HepG2 (cell line): Measurements from ENCODE around the gene LEMD1. TPM values are rescaled to one million over a fixed set of nuclear protein-coding genes. Genes with fewer than 3 reads are reported as not detected.

ENCODE experiments used
- ATAC-seq: fragments of 200-7000 bp; cut with Tn5 transposase; 3 replicates; pipeline ENCODE4 v1.9.1; 2020; ENCODE audit warnings: mild to moderate bottlenecking, moderate library complexity
- BruUV-seq: library from RNA; stranded (reverse); fragments of 400-500 nt; replicated peaks from 2 replicates; lab custom pipeline; 2021; lab: Mats Ljungman, UMichigan
- CTCF ChIA-PET: fragments of 300-600 bp; formaldehyde crosslinking; extraction: SDS; loops from one replicate; lab custom pipeline; 2021; ENCODE audit warnings: low total read pairs, inconsistent platforms, low intra/inter-chr PET ratio; lab: Yijun Ruan, JAX
- POLR2A ChIA-PET: fragments of 350-600 bp; sonication (Branson Sonifier 250); formaldehyde crosslinking; loops from one replicate; lab custom pipeline; 2020; ENCODE audit warnings: antibody characterized with exemption, inconsistent platforms; lab: Yijun Ruan, JAX
- DNase-seq: peaks from one replicate; pipeline ENCODE4 v3.0.0-alpha.2; 2015; ENCODE audit warnings: low spot score
- FAIRE-seq: peaks from 3 replicates; lab custom pipeline; 2011; peaks lifted over from hg19 to GRCh38; lab: Jason Lieb, UNC
- H2AFZ ChIP-seq: one replicate; pipeline ENCODE4 v1.6.1; 2011; ENCODE audit warnings: low read length, inconsistent platforms
- H3K27ac ChIP-seq: fragments of 300-600 bp; 3 replicates; pipeline ENCODE4 v1.8.0; 2011; ENCODE audit warnings: mixed run types, mild to moderate bottlenecking, mixed read lengths, low read length, inconsistent platforms; ENCODE audit not compliant: insufficient read depth; ENCODE audit errors: extremely low read length
- H3K27me3 ChIP-seq, 2 experiments: fragments of 200-600 bp in 1 of 2; 2 replicates in 1 of 2; 3 replicates in 1 of 2; pipeline versions ENCODE4 v1.6.0 to v1.8.0; 2011; ENCODE audit warnings: low read length in 2 of 2, mild to moderate bottlenecking in 2 of 2, moderate library complexity in 2 of 2, inconsistent platforms in 1 of 2; ENCODE audit not compliant: insufficient read depth in 2 of 2, control insufficient read depth in 1 of 2
- H3K36me3 ChIP-seq, 2 experiments: fragments of 200-600 bp in 1 of 2; replicated peaks in 1 of 2; 2 replicates in 1 of 2; 3 replicates in 1 of 2; pipeline versions ENCODE4 v1.5.1 to v1.8.0; 2011; ENCODE audit warnings: low read length in 2 of 2, inconsistent platforms in 1 of 2; ENCODE audit not compliant: insufficient read depth in 2 of 2, control insufficient read depth in 1 of 2
- H3K4me1 ChIP-seq: 2 replicates; pipeline ENCODE4 v1.5.1; 2012; ENCODE audit warnings: low read length, inconsistent platforms; ENCODE audit not compliant: insufficient read depth
- H3K4me2 ChIP-seq: 2 replicates; pipeline ENCODE4 v1.6.0; 2011; ENCODE audit warnings: low read depth, low read length, inconsistent platforms
- H3K4me3 ChIP-seq, 3 experiments: fragments of 200-600 bp in 1 of 3; sonication (generic), shearing (Covaris generic) in 1 of 3; replicated peaks in 1 of 3; 2 replicates each; pipeline ENCODE4 v1.5.1; 2011 to 2016; ENCODE audit warnings: low read length in 3 of 3, inconsistent platforms in 2 of 3, low read depth in 2 of 3, mild to moderate bottlenecking in 2 of 3, control low read depth in 1 of 3, mixed read lengths in 1 of 3; ENCODE audit not compliant: insufficient read depth in 1 of 3
- H3K79me2 ChIP-seq: one replicate; pipeline ENCODE4 v1.6.1; 2011; ENCODE audit warnings: low read length, inconsistent platforms; ENCODE audit not compliant: insufficient read depth
- H3K9ac ChIP-seq: 2 replicates; pipeline ENCODE4 v1.6.0; 2011; ENCODE audit warnings: mild to moderate bottlenecking, low read depth, low read length, inconsistent platforms; ENCODE audit not compliant: insufficient read depth
- H3K9me3 ChIP-seq: 2 replicates; pipeline ENCODE4 v1.5.1; 2012; ENCODE audit warnings: mild to moderate bottlenecking, low read length
- H4K20me1 ChIP-seq: 2 replicates; pipeline ENCODE4 v1.6.0; 2011; ENCODE audit warnings: inconsistent platforms, mild to moderate bottlenecking, low read length, moderate library complexity; ENCODE audit not compliant: insufficient read depth
- IRX3 ChIP-seq: sonication (generic); formaldehyde crosslinking; IDR thresholded peaks from 2 replicates; pipeline ENCODE4 v1.8.1; 2023; ENCODE audit warnings: mild to moderate bottlenecking, low read depth, missing genetic modification reagents, borderline replicate concordance
- MEF2D ChIP-seq: sonication (generic); formaldehyde crosslinking; IDR thresholded peaks from 2 replicates; pipeline ENCODE4 v1.5.1; 2020; ENCODE audit warnings: mild to moderate bottlenecking, missing genetic modification reagents
- POLR2AphosphoS2 ChIP-seq: IDR thresholded peaks from 2 replicates; pipeline ENCODE4 v1.6.1; 2011; ENCODE audit warnings: low read depth, low read length, improper control_type of control experiment
- STAG1 ChIP-seq: sonication (generic); formaldehyde crosslinking; IDR thresholded peaks from 2 replicates; pipeline ENCODE4 v1.4.0; 2020; ENCODE audit warnings: missing genetic modification reagents
- ZNF143 ChIP-seq: sonication (generic); formaldehyde crosslinking; IDR thresholded peaks from 2 replicates; pipeline ENCODE4 v1.4.0; 2020; ENCODE audit warnings: missing genetic modification reagents
- WGBS: methylation state at CpG from one replicate; pipeline ENCODE4 v1.1.6; 2017; ENCODE audit warnings: low lambda C conversion rate; 5-methylcytosine and 5-hydroxymethylcytosine counted together
- in situ Hi-C: cut with HindIII; loops from 2 replicates; pipeline ENCODE4 v1.10.0; 2017; ENCODE audit warnings: low pct_unique_long_range_greater_than_20kb; ENCODE audit not compliant: extremely low pct_ligation_motif_present
- intact Hi-C: fragments of 100-400 bp; cut with micrococcal nuclease; formaldehyde crosslinking; loops from one replicate; pipeline ENCODE4 v1.10.0; 2022; ENCODE audit not compliant: unreplicated experiment
- polyA plus RNA-seq, 8 experiments: library from polyadenylated mRNA; depleted of rRNA in 3 of 8; stranded (reverse) in 7 of 8; unstranded in 1 of 8; fragments of >200 nt; fragmentation: Illumina TruSeq in 4 of 8; extraction: Trizol in 4 of 8; gene quantifications; 2 replicates each; pipeline versions ENCODE4 v1.2.1 to v1.2.3, GENCODE V29; 2011 to 2016; ENCODE audit warnings: low read depth in 4 of 8, missing spikeins in 1 of 8, mixed read lengths in 1 of 8; ENCODE audit not compliant: insufficient read depth in 1 of 8
- total RNA-seq, 5 experiments: library from RNA; depleted of rRNA; stranded (reverse); fragments of >200 nt; fragmentation: Illumina TruSeq; extraction: Trizol; gene quantifications; 2 replicates each; pipeline ENCODE4 v1.2.3, GENCODE V29; 2016; ENCODE audit warnings: low read depth in 1 of 5
- TF ChIP-seq, protein P1 (sequence below): sonication (generic); formaldehyde crosslinking; IDR thresholded peaks from 2 replicates; pipeline ENCODE4 v1.4.0; 2020; ENCODE audit warnings: missing genetic modification reagents
- TF ChIP-seq, protein P2 (sequence below): sonication (generic); formaldehyde crosslinking; IDR thresholded peaks from 2 replicates; pipeline ENCODE4 v1.4.0; 2020; ENCODE audit warnings: missing genetic modification reagents, borderline replicate concordance

Gene LEMD1
- total and polyA plus RNA-seq, 2 of the 13 experiments (the other 11 are each of a cell fraction or from before 2014, with no cell fraction given), result 1.4 to 2.3 TPM

DNA sequence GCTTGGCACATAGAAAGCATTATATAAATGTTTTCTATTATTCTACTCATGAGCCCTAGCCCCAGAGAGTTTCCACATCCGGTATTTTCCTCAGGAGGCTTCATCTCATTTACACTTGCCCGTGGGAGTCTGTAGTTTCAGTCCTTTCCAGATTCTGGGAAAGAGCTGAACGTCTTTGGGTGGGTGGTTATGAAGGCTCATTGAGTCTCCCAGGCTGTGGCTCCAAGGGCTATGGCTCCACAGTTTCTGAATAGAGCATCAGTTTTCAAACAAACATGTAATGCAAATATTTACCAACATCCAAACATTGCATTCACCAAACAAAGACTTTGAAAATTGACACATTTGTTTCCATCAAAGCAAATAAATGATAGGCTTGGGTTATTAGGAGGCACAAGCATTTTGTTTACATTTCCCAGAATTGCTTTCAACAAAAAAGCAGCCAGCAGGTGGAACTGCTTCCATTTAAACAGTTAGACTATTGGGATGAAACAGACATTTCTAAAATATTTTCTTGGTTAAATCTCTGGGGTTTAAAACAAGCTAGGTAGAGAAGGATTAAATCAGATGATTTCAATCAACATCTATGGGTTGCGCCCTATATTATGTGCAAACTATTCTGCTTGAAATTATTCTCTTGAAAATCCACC is 1.3 kb upstream of the LEMD1 start:
- ChIA-PET CTCF (interaction anchor here (1.1 to 1.7 kb wide), 3 partner anchors 31 to 63 kb away, joined by 3 to 4 read pairs (median 4); no protein-coding TSS in a partner anchor), POLR2A (no interaction called here)
- BruUV-seq, result no TSS peak
- Histone ChIP-seq H3K36me3 (no peaks in the 10 kb centered on the region), H3K9me3 (no peaks in the 10 kb centered on the region), H3K4me2 (no peak overlapping the region), H2AFZ (no peak overlapping the region), H3K27me3 (peaks cover 0 to 55% of the 10 kb centered on the region in 2 experiments; a peak in 3 of 5 replicates), H3K79me2 (no peaks in the 10 kb centered on the region), H4K20me1 (no peaks in the 10 kb centered on the region), H3K4me1 (no peaks in the 10 kb centered on the region), H3K9ac (no peak overlapping the region), H3K27ac (no peak overlapping the region), H3K4me3 (no peak overlapping the region)
- intact Hi-C loops (loop anchor here (1.0 kb wide), 1 partner anchor 62 kb away; no protein-coding TSS in a partner anchor), in situ Hi-C loops (no loop called here)
- no peak for ATAC-seq
- no peak for DNase-seq
- no peak for FAIRE-seq
- TF ChIP-seq STAG1 (CRISPR knock-in tag) (peak; percentile 42), ZNF143 (CRISPR knock-in tag) (no peak), MEF2D (CRISPR knock-in tag) (no peak), IRX3 (CRISPR knock-in tag) (no peak), POLR2AphosphoS2 (no peak)
- TF ChIP-seq, protein P1, sequence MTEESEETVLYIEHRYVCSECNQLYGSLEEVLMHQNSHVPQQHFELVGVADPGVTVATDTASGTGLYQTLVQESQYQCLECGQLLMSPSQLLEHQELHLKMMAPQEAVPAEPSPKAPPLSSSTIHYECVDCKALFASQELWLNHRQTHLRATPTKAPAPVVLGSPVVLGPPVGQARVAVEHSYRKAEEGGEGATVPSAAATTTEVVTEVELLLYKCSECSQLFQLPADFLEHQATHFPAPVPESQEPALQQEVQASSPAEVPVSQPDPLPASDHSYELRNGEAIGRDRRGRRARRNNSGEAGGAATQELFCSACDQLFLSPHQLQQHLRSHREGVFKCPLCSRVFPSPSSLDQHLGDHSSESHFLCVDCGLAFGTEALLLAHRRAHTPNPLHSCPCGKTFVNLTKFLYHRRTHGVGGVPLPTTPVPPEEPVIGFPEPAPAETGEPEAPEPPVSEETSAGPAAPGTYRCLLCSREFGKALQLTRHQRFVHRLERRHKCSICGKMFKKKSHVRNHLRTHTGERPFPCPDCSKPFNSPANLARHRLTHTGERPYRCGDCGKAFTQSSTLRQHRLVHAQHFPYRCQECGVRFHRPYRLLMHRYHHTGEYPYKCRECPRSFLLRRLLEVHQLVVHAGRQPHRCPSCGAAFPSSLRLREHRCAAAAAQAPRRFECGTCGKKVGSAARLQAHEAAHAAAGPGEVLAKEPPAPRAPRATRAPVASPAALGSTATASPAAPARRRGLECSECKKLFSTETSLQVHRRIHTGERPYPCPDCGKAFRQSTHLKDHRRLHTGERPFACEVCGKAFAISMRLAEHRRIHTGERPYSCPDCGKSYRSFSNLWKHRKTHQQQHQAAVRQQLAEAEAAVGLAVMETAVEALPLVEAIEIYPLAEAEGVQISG (CRISPR knock-in tag), result no peak
- TF ChIP-seq, protein P2, sequence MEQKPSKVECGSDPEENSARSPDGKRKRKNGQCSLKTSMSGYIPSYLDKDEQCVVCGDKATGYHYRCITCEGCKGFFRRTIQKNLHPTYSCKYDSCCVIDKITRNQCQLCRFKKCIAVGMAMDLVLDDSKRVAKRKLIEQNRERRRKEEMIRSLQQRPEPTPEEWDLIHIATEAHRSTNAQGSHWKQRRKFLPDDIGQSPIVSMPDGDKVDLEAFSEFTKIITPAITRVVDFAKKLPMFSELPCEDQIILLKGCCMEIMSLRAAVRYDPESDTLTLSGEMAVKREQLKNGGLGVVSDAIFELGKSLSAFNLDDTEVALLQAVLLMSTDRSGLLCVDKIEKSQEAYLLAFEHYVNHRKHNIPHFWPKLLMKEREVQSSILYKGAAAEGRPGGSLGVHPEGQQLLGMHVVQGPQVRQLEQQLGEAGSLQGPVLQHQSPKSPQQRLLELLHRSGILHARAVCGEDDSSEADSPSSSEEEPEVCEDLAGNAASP (CRISPR knock-in tag), result no peak
- WGBS, result 24% methylated on average over 4 of the region's 4 CpGs
